A673 (cell line): ENCODE data around the gene CTIF. TPM values are rescaled to one million over a fixed set of nuclear protein-coding genes. Genes with fewer than 3 reads are reported as not detected.

Experiments
- BruUV-seq: library from RNA; stranded (reverse); fragments of 400-500 nt; replicated peaks from 2 replicates; lab custom pipeline; 2021; lab: Mats Ljungman, UMichigan
- CTCF ChIA-PET: fragments of 300-600 bp; sonication (Branson Sonifier 250); formaldehyde crosslinking; loops from one replicate; lab custom pipeline; 2022; ENCODE audit warnings: antibody characterized with exemption; lab: Charles Lee
- POLR2A ChIA-PET: fragments of 300-600 bp; sonication (Branson Sonifier 250); formaldehyde crosslinking; loops from one replicate; lab custom pipeline; 2022; ENCODE audit warnings: antibody characterized with exemption; ENCODE audit not compliant: low non-redundant PET; lab: Charles Lee
- DNase-seq: peaks from one replicate; pipeline ENCODE4 v3.0.0-alpha.2; 2015; ENCODE audit warnings: low spot score
- H3K27ac ChIP-seq: fragments of 200-600 bp; sonication (generic); 2 replicates; pipeline ENCODE4 v1.5.1; 2016; ENCODE audit warnings: mixed run types, low read depth, mild to moderate bottlenecking, mixed read lengths, antibody characterized with exemption, low read length; ENCODE audit not compliant: poor library complexity, severe bottlenecking
- H3K27me3 ChIP-seq: fragments of 200-600 bp; sonication (generic); replicated peaks from 2 replicates; pipeline ENCODE4 v1.6.1; 2017; ENCODE audit warnings: mixed run types, low read depth, mild to moderate bottlenecking, mixed read lengths, antibody characterized with exemption, low read length; ENCODE audit not compliant: insufficient read depth, poor library complexity
- H3K36me3 ChIP-seq: fragments of 200-600 bp; sonication (generic); 2 replicates; pipeline ENCODE4 v1.6.1; 2016; ENCODE audit warnings: mixed run types, mild to moderate bottlenecking, mixed read lengths, antibody characterized with exemption, low read length; ENCODE audit not compliant: insufficient read depth, poor library complexity, severe bottlenecking
- H3K4me1 ChIP-seq: fragments of 200-600 bp; sonication (generic); 2 replicates; pipeline ENCODE4 v1.6.1; 2017; ENCODE audit warnings: mixed run types, mild to moderate bottlenecking, mixed read lengths, antibody characterized with exemption, low read length; ENCODE audit not compliant: insufficient read depth, poor library complexity, severe bottlenecking
- H3K4me3 ChIP-seq: fragments of 200-600 bp; sonication (generic); 2 replicates; pipeline ENCODE4 v1.5.1; 2016; ENCODE audit warnings: low read depth, mixed run types, mild to moderate bottlenecking, mixed read lengths, low read length; ENCODE audit not compliant: poor library complexity, severe bottlenecking
- H3K9me3 ChIP-seq: fragments of 200-600 bp; sonication (generic); 2 replicates; pipeline ENCODE4 v1.6.1; 2016; ENCODE audit warnings: mixed run types, low read depth, mild to moderate bottlenecking, mixed read lengths, antibody characterized with exemption, low read length; ENCODE audit not compliant: poor library complexity, severe bottlenecking
- CTCF ChIP-seq: fragments of 300-800, 200-600 bp; sonication (generic); conservative IDR thresholded peaks from 2 replicates; pipeline ENCODE4 v1.5.1; 2017; ENCODE audit warnings: low read depth, mild to moderate bottlenecking, antibody characterized with exemption, low read length, moderate library complexity, mixed read lengths
- EZH2 ChIP-seq: fragments of 200-600 bp; sonication (generic); IDR thresholded peaks from 2 replicates; pipeline ENCODE4 v1.6.1; 2017; ENCODE audit warnings: borderline replicate concordance, low read depth, mild to moderate bottlenecking, mixed read lengths, antibody characterized with exemption, low read length; ENCODE audit not compliant: poor library complexity, severe bottlenecking
- intact Hi-C: fragments of 100-400 bp; cut with micrococcal nuclease; formaldehyde crosslinking; loops from one replicate; pipeline ENCODE4 v1.10.0; 2022; ENCODE audit not compliant: unreplicated experiment
- total RNA-seq: library from RNA; stranded (reverse); gene quantifications from 2 replicates; pipeline ENCODE4 v1.2.3, GENCODE V29; 2021

The CTIF gene
- total RNA-seq, 1 experiment from 2014 or later = 23.5 TPM

DNA sequence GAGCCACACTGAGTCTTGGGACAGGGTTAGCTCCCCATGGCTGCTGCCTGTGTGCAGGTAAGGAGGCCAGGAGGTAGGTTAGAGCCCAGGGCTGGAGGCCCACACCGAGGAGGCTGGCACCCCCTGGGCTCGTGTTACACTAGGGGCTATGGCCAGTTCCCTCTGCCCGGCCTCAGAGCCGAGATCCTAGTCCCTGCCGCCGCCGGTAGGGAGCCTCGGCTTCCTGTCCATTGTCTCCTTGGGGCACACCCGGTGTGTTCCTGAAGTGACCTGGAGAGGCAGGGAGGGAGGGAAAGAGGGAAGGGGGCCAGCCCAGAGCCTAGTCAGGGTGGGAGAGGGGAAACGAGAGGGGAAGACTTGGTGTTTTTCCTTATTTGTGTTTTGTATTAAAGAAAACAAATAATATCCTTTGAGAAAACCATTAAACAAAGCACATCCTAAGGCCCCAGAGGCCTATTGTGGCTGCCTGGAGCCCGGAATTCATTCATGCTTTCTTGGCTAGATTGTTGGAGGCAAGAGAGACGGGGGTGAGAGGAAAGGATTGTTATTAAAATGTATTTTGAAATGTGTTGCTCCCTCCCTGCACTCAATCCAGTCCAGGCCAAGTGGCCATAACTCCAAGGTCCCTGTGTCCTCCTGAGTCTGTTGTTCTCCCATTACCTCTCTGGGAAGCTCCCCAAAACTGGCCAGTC, 170.7 kb downstream of the CTIF start:
- BruUV-seq = no TSS peak
- no peaks in the 10 kb centered on the region for H3K9me3 ChIP-seq
- no peak for TF ChIP-seq EZH2
- TF ChIP-seq CTCF = no peak
- intact Hi-C loops = no loop called here
- CTCF ChIA-PET = no interaction called here
- POLR2A ChIA-PET = no interaction called here
- no peak overlapping the region for H3K27ac ChIP-seq
- DNase-seq = no peak
- no peak overlapping the region for H3K4me3 ChIP-seq
- H3K27me3 ChIP-seq = no peaks in the 10 kb centered on the region
- no peaks in the 10 kb centered on the region for H3K36me3 ChIP-seq
- no peaks in the 10 kb centered on the region for H3K4me1 ChIP-seq

DNA sequence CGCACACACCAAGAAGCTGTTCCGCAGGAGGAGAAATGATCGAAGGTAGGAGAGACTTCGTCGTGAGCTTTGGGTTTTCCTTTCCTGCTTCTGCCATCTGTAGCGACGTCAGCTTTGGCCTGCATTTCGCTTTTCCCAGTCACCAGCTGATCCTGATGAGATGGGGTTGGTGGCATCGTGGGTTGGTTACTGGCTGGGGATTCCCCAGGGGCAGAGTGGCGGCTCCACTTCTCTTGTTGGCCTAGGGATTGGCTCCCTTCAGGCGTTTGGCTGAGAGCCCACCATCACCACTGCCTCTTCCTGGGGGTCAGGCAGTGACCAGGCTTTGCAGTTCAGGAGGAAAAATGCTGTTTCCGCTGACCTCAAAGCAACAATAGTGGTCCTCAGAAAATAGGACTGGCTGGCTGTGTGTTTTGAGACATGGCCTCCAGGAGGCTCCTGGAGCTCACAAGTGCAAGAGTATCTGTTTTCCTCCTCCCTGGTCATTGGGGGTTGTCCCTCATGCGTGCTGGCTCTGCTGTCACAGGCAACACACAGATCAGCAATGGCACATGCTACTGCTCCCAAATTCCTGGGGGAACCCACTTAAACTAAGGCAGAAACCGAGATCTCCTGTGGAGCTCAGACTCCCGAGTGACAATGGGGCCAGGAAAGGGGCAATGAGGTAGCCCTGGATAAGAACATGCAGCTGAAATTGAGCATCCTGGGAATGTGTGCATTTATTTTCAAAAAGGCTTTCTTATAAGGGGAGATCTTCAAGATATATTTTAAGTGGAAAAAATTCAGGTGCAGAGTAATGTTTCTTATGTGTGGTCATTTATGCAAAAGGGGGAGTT, 173.0 kb downstream of the CTIF start:
- no peak overlapping the region for H3K27ac ChIP-seq
- no TSS peak for BruUV-seq
- intact Hi-C loops = no loop called here
- TF ChIP-seq EZH2 = no peak
- peak; percentile 57 for TF ChIP-seq CTCF
- H3K4me3 ChIP-seq = no peak overlapping the region
- CTCF ChIA-PET = interaction anchor here (1.2 to 1.6 kb wide), 2 partner anchors 467 to 526 kb away, joined by 7 to 20 read pairs; no protein-coding TSS in a partner anchor
- no peaks in the 10 kb centered on the region for H3K9me3 ChIP-seq
- DNase-seq = peak; percentile 64
- H3K4me1 ChIP-seq = no peaks in the 10 kb centered on the region
- POLR2A ChIA-PET = no interaction called here
- no peaks in the 10 kb centered on the region for H3K36me3 ChIP-seq
- no peaks in the 10 kb centered on the region for H3K27me3 ChIP-seq

GRCh38 chr18:48713309-48713708, 174.5 kb downstream of the CTIF start:
- CTCF ChIA-PET = no interaction called here
- BruUV-seq = no TSS peak
- H3K4me3 ChIP-seq = no peak overlapping the region
- H3K27ac ChIP-seq = no peak overlapping the region
- intact Hi-C loops = no loop called here
- no peaks in the 10 kb centered on the region for H3K36me3 ChIP-seq
- H3K4me1 ChIP-seq = no peaks in the 10 kb centered on the region
- no peaks in the 10 kb centered on the region for H3K27me3 ChIP-seq
- H3K9me3 ChIP-seq = no peaks in the 10 kb centered on the region
- no peak for DNase-seq
- POLR2A ChIA-PET = no interaction called here
- TF ChIP-seq CTCF = no peak
- no peak for TF ChIP-seq EZH2
